NK-92 (cell line): ENCODE measurements around the gene MAT2B.

Experiments
- DNase-seq: peaks from one replicate; lab custom pipeline; 2025; ENCODE audit not compliant: unreplicated experiment; lab: John Stamatoyannopoulos, UW

Gene MAT2B

GRCh38 chr5:163505368-163506094 is at the start of gene MAT2B:
Gene MAT2B (plus strand): TSS chr5:163505619. CDS start chr5:163505687, 68 bp downstream.
- DNase-seq = peak; percentile 68

GRCh38 chr5:163456029-163456589 is 49.3 kb upstream of the MAT2B start:
- DNase-seq = no peak

- DNase-seq = no peak
Measured at GRCh38 chr5:163456840-163457239, 48.6 kb upstream of the MAT2B start.

- DNase-seq = no peak
Measured at GRCh38 chr5:163458778-163459385, 46.5 kb upstream of the MAT2B start.

GRCh38 chr5:163459462-163459818 is 46.0 kb upstream of the MAT2B start:
- no peak for DNase-seq

- DNase-seq = peak; percentile 90
Measured at GRCh38 chr5:163459819-163460561, 45.4 kb upstream of the MAT2B start, which contains the start of gene NUDCD2. Gene NUDCD2 (minus strand): TSS chr5:163460102. CDS start chr5:163460050, 52 bp downstream.

GRCh38 chr5:163460562-163461171 is 44.8 kb upstream of the MAT2B start, which contains the start of gene HMMR:
Gene HMMR (plus strand): TSS chr5:163460632. CDS start chr5:163460693, 61 bp downstream.
- DNase-seq = no peak

- DNase-seq = no peak
Measured at GRCh38 chr5:163463063-163463435, 42.4 kb upstream of the MAT2B start.

- DNase-seq = no peak
Measured at GRCh38 chr5:163467682-163468081, 37.7 kb upstream of the MAT2B start.

GRCh38 chr5:163473635-163474243 is 31.7 kb upstream of the MAT2B start:
- no peak for DNase-seq

- no peak for DNase-seq
Measured at GRCh38 chr5:163475411-163475810, 30.0 kb upstream of the MAT2B start.

GRCh38 chr5:163478126-163478981 is 27.1 kb upstream of the MAT2B start:
- no peak for DNase-seq

- no peak for DNase-seq
Measured at GRCh38 chr5:163478982-163479271, 26.5 kb upstream of the MAT2B start.

- no peak for DNase-seq
Measured at GRCh38 chr5:163489055-163489744, 16.2 kb upstream of the MAT2B start.

- DNase-seq = no peak
Measured at GRCh38 chr5:163489745-163490075, 15.7 kb upstream of the MAT2B start.

GRCh38 chr5:163496286-163496685 is 9.1 kb upstream of the MAT2B start:
- DNase-seq = no peak

- no peak for DNase-seq
Measured at GRCh38 chr5:163497315-163497714, 8.1 kb upstream of the MAT2B start.

GRCh38 chr5:163498886-163499285 is 6.5 kb upstream of the MAT2B start:
- DNase-seq = no peak

GRCh38 chr5:163502521-163502920 is 2.9 kb upstream of the MAT2B start:
- DNase-seq = no peak
